HT1080 (cell line): ENCODE data around the gene CCDC85C. TPM values are rescaled to one million over a fixed set of nuclear protein-coding genes. Genes with fewer than 3 reads are reported as not detected.

Source experiments
- DNase-seq: peaks from one replicate; pipeline ENCODE4 v3.0.0-alpha.2; 2015; ENCODE audit warnings: low read depth
- small RNA-seq: library from RNA; depleted of rRNA; stranded (forward); fragments of <200 nt; gene quantifications from one replicate; pipeline ENCODE3, GENCODE V24; 2014
- total RNA-seq: library from RNA; depleted of rRNA; stranded (reverse); fragments of >200 nt; shearing (Covaris generic); gene quantifications from 2 replicates; pipeline ENCODE4 v1.2.3, GENCODE V29; 2014; rRNA removed

Gene CCDC85C
- total RNA-seq, 1 experiment from 2014 or later = 52.7 TPM

DNA sequence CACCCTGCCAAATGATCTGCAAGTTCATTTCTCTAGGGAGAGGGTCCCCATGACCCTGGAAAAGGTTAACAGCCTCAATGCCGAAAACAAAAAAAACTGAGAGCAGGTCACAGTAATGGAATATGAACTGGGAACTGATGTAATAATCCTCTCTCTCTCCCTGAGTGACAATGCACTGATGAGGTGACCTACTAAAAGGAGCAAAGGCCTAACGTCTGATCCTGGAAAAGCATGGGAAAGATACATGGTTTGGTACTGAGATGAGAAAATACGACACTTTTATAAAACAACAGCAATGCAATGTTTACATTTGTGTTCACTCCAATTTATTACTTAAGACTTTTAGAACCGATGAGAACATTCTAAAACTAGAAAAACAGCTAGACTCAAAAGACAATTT lies 151.0 kb downstream of the CCDC85C start:
- no peak for DNase-seq

DNA sequence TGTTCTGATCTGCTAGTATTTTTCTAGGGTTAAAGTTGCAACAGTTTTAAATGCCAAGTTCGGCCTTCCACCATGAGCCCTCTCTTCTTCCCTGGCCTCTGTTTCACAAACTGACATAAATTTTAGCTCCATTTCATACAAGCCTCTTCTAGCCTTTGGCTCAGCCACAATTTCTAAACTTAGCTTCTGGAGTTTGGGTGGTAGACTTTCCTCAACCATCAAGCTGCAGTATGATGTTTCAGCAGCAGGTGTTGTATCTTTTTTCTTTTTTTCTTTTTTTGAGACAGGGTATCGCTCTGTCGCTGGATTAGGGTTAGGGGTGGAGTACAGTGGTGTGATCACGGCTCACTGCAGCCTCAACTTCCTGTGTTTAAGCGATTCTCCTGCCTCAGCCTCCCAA lies 152.8 kb downstream of the CCDC85C start:
- DNase-seq = no peak

DNA sequence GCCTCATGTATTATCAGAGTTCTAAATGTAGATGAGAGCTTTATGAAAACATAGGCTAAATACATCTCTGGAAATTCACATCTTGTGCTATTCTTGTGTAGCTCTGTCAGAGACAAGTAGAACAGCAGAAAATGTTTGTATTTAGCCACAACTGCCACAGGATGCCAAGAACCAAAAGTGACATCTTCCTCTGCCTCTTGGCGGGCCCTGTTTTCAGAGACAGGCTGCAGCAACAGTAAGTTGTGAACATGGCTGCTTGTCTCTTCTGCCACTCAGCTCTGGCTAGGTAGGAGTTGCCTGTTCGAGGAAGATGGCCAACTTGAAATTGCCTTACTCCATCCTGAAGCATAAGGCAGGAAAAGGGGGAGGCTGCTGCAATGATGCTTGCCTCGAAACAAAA lies 153.7 kb downstream of the CCDC85C start:
- no peak for DNase-seq

Small RNAs within 50 kb of the gene (small RNA-seq; reads per million reads assigned to genes)
- not detected for gene RF00019

Other genes starting within 250 kb of the CCDC85C start
- gene SETD3, start 123.3 kb downstream of the CCDC85C start, total RNA-seq = 36.6 and 37.7 TPM in 2 replicates
- gene CCNK, start 122.8 kb downstream of the CCDC85C start, total RNA-seq = 6.6 and 14.1 TPM in 2 replicates
- not detected in 2 replicates for gene HHIPL1, start 40.9 kb upstream of the CCDC85C start, total RNA-seq
- not detected in 2 replicates for gene CYP46A1, start 80.1 kb upstream of the CCDC85C start, total RNA-seq
- 4.6 and 8.1 TPM in 2 replicates for gene EML1, start 189.2 kb upstream of the CCDC85C start, total RNA-seq